HG03442 (cell line): ENCODE measurements around the gene RNASET2.
"Not testable (repeated sequence)": the region's sequence is repeated elsewhere in the genome, so short reads cannot be mapped to it uniquely, and the experiment has no call there.

ENCODE experiments used
- ATAC-seq: cut with Tn5 transposase; IDR thresholded peaks from one replicate; pipeline ENCODE4 v1.9.1; 2021; ENCODE audit warnings: mild to moderate bottlenecking, moderate library complexity; ENCODE audit not compliant: unreplicated experiment

The RNASET2 gene

DNA sequence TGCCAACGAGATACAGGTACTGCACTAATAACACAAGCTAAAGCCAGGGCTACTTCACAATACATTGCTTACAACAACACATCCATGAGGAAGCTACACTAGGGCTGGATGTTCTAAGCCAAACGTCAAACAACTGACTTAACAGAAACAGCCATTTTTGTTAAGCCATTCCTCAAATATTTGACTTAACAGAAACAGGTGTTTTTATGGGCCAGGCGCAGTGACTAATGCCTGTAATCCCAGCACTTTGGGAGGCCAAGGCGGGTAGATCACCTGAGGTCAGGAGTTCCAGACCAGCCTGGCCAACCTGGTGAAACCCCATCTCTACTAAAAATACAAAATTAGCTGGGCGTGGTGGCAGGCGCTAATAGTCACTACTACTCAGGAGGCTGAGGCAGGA, 7.6 kb downstream of the RNASET2 start:
- not testable (repeated sequence) for ATAC-seq

DNA sequence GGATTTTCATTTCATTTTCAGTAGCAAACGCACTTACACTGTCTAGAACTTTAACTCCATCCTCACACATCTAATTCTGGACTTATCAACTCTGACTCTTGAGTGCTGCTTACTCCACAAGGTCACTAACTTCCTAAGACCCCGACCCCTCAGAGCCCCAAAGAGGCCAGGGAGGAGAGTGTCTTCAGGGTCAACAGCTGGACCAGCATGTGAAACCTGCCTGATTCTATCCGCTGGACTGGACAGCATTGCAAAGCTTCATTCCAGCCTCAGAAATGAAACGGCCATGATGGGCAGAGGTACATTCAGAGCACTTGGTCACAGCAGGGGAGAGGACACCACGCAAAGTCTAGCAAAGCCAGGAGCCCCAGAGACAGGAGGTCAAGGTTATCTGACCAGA, 9.1 kb downstream of the RNASET2 start:
- no peak for ATAC-seq

DNA sequence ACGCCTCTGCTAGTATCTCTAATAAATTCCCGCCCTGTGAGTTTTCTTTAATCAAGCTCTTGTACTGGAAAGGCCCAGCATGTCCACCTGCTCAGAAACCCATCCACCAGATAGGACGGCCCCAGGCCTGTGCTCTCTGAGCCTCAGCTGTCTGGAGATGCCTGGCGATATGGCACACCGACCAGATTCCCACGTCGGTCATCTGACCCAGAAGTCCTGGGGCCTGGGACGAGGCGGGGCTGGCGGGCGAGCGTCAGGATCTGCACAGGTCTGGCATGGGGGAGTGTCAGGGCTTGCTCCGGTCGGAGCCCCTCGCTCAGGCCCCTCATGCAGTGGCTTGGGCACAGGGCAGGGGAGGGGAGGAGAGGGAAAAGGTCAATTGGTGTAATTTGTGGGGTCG, 10.2 kb downstream of the RNASET2 start:
- no peak for ATAC-seq

GRCh38 chr6:166944666-166945256, 11.6 kb downstream of the RNASET2 start:
- ATAC-seq: no peak

DNA sequence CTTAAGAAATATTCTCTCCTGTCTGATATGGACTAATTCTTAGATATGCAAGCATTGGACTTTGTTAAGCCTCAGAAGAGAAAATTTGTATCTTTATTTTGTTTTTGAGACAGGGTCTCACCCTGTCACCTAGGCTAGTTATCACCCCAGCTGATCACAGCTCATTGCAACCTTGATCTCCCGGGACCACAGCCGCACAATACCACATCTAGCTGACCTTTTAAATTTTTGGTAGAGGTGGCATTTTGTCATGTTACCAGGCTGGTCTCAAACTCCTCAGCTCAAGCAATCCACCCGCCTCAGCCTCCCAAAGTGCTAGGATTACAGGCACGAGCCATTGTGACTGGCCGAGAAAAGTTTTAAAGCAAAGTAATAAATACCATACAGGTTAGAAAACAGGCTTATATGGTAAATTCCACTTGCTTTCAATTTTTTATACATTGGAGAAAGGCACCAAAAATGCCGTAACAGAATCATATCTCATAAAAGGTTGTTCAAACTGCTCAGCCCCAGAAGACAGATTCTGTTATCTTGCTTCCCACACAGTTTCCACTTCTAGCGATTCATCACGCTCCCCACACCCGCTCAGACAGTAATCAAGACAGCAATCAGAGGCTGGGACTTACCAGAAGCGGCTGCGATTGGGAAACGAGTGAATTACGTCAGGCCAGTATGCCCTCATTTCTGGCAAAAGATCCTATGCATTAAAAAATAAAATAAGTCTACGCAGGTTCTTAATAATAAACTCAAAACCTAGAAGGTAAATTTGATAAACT, 13.8 kb downstream of the RNASET2 start:
- ATAC-seq: no peak

- no peak for ATAC-seq
These were observed 15.7 kb downstream of the RNASET2 start for GRCh38 chr6:166940643-166941068.

DNA sequence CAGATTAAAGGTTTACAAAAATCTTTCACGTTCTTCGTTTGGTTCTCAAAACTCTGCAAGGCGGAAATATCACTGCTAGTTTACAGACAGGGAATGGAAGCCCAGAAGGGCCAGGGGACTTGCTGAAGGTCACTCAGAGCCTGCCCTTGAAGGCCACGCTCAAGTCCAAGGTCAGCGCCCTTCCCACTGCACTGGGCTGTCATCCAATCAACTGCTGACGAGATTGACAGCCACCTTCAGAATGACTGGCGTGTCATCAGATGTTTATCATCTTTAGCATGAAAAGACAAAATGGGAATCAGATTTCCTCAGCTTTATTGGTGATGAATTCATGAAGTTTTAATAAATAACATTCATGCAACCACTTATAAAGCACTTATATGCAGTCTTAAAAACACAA, 16.5 kb downstream of the RNASET2 start:
- ATAC-seq: no peak

DNA sequence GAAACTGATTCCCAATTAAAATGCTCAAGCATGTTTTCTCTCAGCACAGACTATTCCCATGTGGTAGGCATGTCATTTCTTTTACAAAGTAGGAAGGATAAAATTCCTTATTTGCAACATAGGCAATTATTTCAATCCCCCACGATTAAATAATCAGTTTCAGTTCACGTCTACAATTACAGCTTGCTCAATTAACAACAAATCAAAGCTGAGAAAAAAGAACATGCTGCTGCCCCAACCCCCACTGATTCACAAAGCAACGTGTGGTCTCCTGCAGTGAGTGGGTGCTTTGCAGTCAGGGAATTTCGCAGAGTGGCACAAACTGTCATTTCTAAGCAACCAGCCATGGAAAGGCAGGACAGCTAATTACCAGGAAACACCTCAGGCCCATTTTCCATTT, 17.0 kb downstream of the RNASET2 start:
- ATAC-seq: no peak

- ATAC-seq: no peak
These were observed 17.6 kb downstream of the RNASET2 start for GRCh38 chr6:166938704-166939103.

DNA sequence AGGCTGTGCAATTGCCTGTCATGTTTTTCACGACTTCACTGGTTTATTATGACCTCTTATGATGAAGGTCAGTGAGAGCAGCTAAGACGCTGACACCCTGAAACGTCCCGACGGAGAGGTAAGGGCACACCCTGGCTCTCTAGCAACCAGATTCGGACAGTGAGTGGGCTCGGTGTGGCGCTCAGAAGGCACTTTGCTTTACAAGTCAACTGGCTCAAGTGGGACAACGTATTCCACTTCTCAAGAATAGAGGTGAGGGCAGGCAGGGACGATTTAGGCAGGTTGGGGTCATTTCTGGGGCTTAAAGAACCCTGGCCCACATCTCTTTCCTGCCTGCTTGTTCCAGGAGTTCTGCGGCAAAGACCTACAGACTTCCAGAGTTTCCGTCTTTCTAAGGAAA, 18.2 kb downstream of the RNASET2 start:
- ATAC-seq: no peak

DNA sequence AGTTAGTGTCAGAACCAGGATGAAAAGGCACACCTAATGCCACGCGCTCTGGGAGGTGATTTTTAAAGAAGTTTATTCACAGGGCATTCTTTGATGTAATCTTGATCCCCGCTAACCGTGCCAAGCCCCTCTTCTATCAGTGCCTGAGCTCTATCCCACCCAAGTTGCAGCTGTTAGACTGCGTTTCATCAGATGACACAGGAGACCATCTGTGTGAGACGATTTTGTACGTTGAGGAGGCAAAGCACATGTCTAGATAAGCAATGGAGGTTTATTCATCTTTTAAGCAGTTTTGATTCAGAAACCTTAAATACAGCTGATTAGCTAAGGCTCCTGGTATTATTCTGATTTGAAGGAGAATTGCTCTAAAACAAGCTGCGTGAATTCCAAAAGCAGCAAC, 18.6 kb downstream of the RNASET2 start:
- no peak for ATAC-seq

- no peak for ATAC-seq
These were observed 20.1 kb downstream of the RNASET2 start for GRCh38 chr6:166936079-166936787.

DNA sequence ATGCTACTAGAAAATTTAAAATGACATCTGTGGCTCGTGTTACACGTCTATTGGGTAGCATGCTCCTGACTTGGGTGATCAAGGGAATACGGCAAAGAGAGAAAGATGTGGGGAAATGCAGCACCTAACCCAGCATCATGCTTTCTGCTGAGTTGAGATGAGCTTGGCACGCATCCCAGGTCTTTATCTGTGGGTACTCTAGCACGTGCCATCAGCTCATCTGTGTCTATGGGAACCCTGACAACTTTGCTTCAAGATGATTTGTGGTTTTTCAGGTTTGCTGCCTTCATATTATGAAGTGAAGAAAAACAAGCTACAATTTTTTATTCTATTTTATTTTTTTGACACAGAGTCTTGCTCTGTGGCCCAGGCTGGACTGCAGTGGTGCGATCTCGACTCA, 21.0 kb downstream of the RNASET2 start:
- ATAC-seq: no peak

DNA sequence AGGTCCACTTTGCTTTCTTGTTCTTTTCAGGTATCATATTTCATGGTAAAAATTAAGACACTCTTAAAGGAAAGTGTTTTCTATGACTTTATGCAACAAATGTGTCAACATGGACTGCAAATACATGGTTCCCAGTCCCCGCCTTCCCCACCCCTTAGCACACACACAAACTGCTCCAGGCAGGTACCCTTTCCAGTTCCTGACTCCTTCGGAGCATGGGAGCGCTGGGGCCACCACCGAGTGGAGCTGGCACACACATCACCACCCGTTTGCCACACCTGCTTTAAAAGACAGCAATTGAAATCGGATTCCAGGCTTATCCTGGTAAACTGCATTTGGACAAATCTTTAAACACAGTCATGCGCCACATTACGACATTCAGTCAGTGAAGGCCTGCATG, 22.2 kb downstream of the RNASET2 start:
- no peak for ATAC-seq

- no peak for ATAC-seq
These were observed 23.0 kb downstream of the RNASET2 start for GRCh38 chr6:166933396-166933795.

GRCh38 chr6:166932616-166933015, 23.7 kb downstream of the RNASET2 start:
- ATAC-seq: no peak

DNA sequence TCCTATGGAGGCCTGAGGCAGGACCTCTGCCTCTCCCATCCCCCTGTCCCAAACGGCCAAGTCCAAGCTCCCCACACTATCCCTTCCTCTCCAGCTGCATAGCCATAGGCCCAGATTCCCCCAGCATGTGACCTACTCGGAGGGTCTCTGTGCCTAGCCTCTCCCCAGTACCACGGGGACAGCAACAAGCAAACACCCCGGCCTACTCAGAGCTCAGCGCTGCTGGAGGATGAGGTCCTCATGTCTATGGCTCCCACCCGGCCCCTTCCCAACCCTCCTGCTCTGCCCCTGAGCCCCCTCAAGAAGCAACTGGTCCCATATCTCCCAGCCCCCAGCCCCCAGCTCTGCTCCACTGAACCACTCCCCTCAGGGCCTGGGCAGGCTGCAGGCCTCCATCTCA, 24.2 kb downstream of the RNASET2 start:
- no peak for ATAC-seq

DNA sequence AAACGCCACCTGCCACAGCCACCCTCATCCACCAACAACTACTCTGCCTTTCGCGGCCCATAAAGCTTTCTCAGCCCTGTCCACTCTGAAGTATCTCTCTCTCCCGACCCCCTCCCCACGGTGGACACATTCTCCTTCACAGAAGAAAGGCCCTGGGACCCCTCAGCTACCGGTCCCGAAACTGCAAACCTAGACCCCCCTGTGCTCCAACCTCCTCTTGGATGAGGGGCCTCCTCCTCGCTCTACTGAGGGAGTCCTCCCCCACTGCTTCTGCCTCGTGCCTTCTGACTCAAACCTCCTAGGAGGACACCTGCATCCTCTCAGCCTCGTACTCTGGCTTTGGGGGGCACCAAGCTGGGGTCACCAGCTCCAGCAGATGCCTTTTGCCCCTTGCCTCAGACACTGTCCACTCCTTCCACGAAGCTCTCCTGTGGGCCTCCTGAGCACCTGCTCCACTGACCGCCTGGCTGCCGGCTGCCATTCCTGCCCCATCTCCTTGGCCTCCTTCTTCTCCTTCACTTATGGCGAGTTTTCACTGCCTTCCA, 24.9 kb downstream of the RNASET2 start:
- no peak for ATAC-seq

DNA sequence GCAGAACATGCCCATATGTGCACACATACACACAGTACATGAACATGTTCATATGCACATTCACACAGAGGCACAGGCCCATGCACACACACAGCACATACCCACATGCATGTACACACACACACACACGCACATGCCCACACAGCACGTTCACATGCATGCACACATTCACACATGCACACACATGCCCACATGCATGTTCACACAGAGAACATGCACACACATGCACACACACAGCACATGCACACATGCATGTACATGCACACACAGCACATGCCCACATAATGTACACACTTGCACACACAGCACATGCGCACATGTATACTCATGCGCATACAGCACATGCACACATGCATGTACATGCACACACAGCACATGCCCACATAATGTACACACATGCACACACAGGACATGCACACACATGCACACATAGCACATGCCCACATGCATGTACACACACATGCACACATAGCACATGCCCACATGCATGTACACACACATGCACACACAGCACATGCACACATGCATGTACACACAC, 25.9 kb downstream of the RNASET2 start:
- no peak for ATAC-seq

- no peak for ATAC-seq
These were observed 26.7 kb downstream of the RNASET2 start for GRCh38 chr6:166929542-166930189.
